ENCODE results near the gene FMNL2. TPM values are rescaled to one million over a fixed set of nuclear protein-coding genes. Genes with fewer than 3 reads are reported as not detected.

Gene FMNL2
- polyA plus RNA-seq, 3 donors = 0.28 to 3.2 (median 0.71) TPM

DNA sequence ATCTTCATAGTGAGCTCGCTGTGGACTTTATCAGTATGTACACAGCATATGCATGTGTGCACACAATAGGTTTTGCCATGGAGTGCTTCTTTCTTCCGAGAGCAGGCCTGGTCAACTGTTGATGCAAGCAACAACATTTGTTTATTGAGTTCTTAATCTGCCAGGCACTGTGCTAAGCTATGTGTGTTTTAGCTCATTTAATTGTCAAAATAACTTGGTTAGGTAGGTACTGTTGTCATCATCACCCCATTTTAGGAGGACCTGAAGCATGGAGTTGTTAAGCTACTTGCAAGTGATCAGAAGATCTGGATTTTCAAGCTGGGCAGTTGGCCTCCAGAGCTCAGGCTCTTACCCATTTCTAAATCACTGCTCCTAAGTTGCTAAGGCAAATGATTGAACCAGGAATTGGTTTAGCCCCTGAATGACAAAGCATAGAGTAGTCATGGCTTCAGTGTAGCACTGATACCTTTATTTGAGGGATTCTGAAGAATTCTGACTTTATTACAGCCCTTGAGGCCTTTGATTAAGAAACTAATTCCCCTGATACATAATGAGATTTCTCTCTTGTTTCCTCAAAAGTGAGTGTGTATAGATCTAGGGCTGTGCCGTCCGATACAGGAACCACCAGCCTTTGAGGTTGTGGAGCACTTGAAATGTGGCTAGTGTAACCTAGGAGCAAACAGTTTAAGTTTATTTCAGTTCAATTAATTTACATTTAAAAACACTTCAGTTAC is 132.9 kb downstream of the FMNL2 start:
- Mint-ChIP-seq H3K4me3 (no peak overlapping the region), H3K9me3 (peaks cover 0 to 3% (median 0%) of the 10 kb centered on the region in 7 donors), H3K27me3 (ENCODE audit: low read depth in 3 of 3) (peaks cover 0 to 2% (median 0%) of the 10 kb centered on the region in 3 donors), H3K27ac (peak overlapping the region; percentile 79 to 93 (median 90)), H3K4me1 (peaks cover 48% of the 10 kb centered on the region), H3K36me3 (peaks cover 0 to 2% of the 10 kb centered on the region in 2 donors)
- peak overlapping the region; percentile 59 for H3K4me2 ChIP-seq (replicated peaks; ENCODE audit: extremely low read depth, low read length, poor library complexity, severe bottlenecking)
- H3K36me3 ChIP-seq (replicated peaks in 1 of 2; ENCODE audit: control insufficient read depth in 1 of 2, insufficient read depth in 2 of 2, low read length in 2 of 2) = no peaks in the 10 kb centered on the region
- peak overlapping the region in 1 of 2 donors; percentile 77 for H3K27ac ChIP-seq (ENCODE audit: low read depth in 1 of 2, low read length in 2 of 2)
- no peak overlapping the region for H2AFZ ChIP-seq (ENCODE audit: insufficient read depth, low read depth, low read length, poor library complexity, severe bottlenecking)
- no peaks in the 10 kb centered on the region for H3K27me3 ChIP-seq (ENCODE audit: control insufficient read depth in 2 of 2, insufficient read depth in 2 of 2, low read length in 2 of 2)
- no peaks in the 10 kb centered on the region for H3K9me3 ChIP-seq (replicated peaks in 1 of 2; ENCODE audit: control insufficient read depth in 1 of 2, insufficient read depth in 1 of 2, low read length in 2 of 2)
- H3K9ac ChIP-seq (ENCODE audit: insufficient read depth, low read length, poor library complexity, severe bottlenecking) = no peak overlapping the region
- TF ChIP-seq, protein P1, sequence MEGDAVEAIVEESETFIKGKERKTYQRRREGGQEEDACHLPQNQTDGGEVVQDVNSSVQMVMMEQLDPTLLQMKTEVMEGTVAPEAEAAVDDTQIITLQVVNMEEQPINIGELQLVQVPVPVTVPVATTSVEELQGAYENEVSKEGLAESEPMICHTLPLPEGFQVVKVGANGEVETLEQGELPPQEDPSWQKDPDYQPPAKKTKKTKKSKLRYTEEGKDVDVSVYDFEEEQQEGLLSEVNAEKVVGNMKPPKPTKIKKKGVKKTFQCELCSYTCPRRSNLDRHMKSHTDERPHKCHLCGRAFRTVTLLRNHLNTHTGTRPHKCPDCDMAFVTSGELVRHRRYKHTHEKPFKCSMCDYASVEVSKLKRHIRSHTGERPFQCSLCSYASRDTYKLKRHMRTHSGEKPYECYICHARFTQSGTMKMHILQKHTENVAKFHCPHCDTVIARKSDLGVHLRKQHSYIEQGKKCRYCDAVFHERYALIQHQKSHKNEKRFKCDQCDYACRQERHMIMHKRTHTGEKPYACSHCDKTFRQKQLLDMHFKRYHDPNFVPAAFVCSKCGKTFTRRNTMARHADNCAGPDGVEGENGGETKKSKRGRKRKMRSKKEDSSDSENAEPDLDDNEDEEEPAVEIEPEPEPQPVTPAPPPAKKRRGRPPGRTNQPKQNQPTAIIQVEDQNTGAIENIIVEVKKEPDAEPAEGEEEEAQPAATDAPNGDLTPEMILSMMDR (IDR thresholded peaks at IDR 0.05) = no peak
- H3K4me1 ChIP-seq (ENCODE audit: control insufficient read depth in 1 of 2, insufficient read depth in 2 of 2, low read length in 2 of 2) = peaks cover 40 to 48% of the 10 kb centered on the region in 2 donors
- 80% methylated on average over 1 of the region's 4 CpGs for WGBS (ENCODE audit: insufficient coverage)
- intact Hi-C loops (cut with micrococcal nuclease) = loop anchor here in 1 of 2 donors (5.0 to 10.0 kb wide), 3 partner anchors 36 to 144 kb away; no protein-coding TSS in a partner anchor
- H4K20me1 ChIP-seq (ENCODE audit: insufficient read depth, low read length) = no peaks in the 10 kb centered on the region
- peak; percentile 20 to 34 (median 28) for DNase-seq
- H3K79me2 ChIP-seq (ENCODE audit: insufficient read depth, low read length) = no peaks in the 10 kb centered on the region
- peak overlapping the region in 1 of 3 experiments; percentile 39 for H3K4me3 ChIP-seq (replicated peaks in 1 of 3; ENCODE audit: low read depth in 2 of 3, low read length in 3 of 3)

- peak; percentile 72 to 83 (median 75) for DNase-seq
- H3K4me2 ChIP-seq (replicated peaks; ENCODE audit: extremely low read depth, low read length, poor library complexity, severe bottlenecking) = peak overlapping the region; percentile 59
- H3K4me1 Mint-ChIP-seq = peaks cover 48% of the 10 kb centered on the region
- no peaks in the 10 kb centered on the region for H3K27me3 ChIP-seq (ENCODE audit: control insufficient read depth in 2 of 2, insufficient read depth in 2 of 2, low read length in 2 of 2)
- H4K20me1 ChIP-seq (ENCODE audit: insufficient read depth, low read length) = no peaks in the 10 kb centered on the region
- TF ChIP-seq, protein P1 (IDR thresholded peaks at IDR 0.05) = no peak
- peak overlapping the region; percentile 72 to 89 (median 85) for H3K27ac Mint-ChIP-seq
- WGBS (ENCODE audit: insufficient coverage) = 17% methylated on average over 4 of the region's 8 CpGs
- H3K9me3 ChIP-seq (replicated peaks in 1 of 2; ENCODE audit: control insufficient read depth in 1 of 2, insufficient read depth in 1 of 2, low read length in 2 of 2) = no peaks in the 10 kb centered on the region
- H3K36me3 Mint-ChIP-seq = peaks cover 0 to 2% of the 10 kb centered on the region in 2 donors
- no peaks in the 10 kb centered on the region for H3K36me3 ChIP-seq (replicated peaks in 1 of 2; ENCODE audit: control insufficient read depth in 1 of 2, insufficient read depth in 2 of 2, low read length in 2 of 2)
- H3K9me3 Mint-ChIP-seq = peaks cover 0 to 3% (median 0%) of the 10 kb centered on the region in 7 donors
- peak overlapping the region; percentile 24 to 86 for H3K4me3 Mint-ChIP-seq
- peaks cover 0 to 2% (median 0%) of the 10 kb centered on the region in 3 donors for H3K27me3 Mint-ChIP-seq (ENCODE audit: low read depth in 3 of 3)
- intact Hi-C loops (cut with micrococcal nuclease) = loop anchor here in 1 of 2 donors (5.0 to 10.0 kb wide), 3 partner anchors 37 to 143 kb away; no protein-coding TSS in a partner anchor
- peaks cover 40 to 48% of the 10 kb centered on the region in 2 donors for H3K4me1 ChIP-seq (ENCODE audit: control insufficient read depth in 1 of 2, insufficient read depth in 2 of 2, low read length in 2 of 2)
- peak overlapping the region; percentile 32 for H2AFZ ChIP-seq (ENCODE audit: insufficient read depth, low read depth, low read length, poor library complexity, severe bottlenecking)
- no peak overlapping the region for H3K9ac ChIP-seq (ENCODE audit: insufficient read depth, low read length, poor library complexity, severe bottlenecking)
- peak overlapping the region; percentile 21 to 77 for H3K27ac ChIP-seq (ENCODE audit: low read depth in 1 of 2, low read length in 2 of 2)
- H3K4me3 ChIP-seq (replicated peaks in 1 of 3; ENCODE audit: low read depth in 2 of 3, low read length in 3 of 3) = peak overlapping the region in 2 of 3 experiments; percentile 27 to 48
- no peaks in the 10 kb centered on the region for H3K79me2 ChIP-seq (ENCODE audit: insufficient read depth, low read length)
Measured at GRCh38 chr2:152468899-152469692, 134.1 kb downstream of the FMNL2 start.
